ENCODE data around the gene LRRC27.

DNA sequence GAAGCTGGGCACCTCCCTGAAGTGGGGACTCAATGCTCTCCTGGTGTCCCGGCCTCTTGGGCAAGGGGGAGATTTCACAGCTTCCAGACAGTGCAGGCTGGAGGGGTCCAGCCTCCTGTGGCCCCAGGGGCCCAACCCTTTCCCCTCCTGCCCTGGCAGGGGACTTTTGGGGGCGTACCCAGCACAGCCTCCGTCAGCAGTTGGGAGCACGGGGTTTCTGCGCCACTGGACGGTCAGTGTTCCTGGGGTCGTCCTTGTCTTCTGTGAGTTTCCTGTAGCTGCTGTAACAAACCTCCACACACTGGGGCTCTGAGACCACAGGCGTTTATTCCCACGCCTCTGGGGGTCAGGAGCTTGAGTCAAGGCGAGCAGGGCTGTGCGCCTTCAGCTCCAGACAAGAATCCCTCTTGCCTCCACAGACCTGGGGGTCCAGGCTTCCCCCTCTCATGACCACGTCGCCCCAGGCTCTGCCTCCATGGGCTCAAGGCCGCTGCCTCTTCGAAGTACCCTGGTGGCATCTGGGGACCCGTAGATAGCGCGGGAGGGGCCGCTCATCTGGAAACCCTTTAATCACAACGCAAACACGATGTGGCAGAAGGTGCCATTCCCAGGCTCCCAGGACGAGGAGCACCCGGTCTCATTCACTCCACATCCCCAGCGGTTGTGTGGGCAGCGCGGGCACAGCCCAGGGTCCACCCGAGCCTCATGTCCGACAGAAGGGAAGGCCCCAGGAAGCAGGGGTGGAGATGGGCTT lies 79.0 kb downstream of the LRRC27 start:
- TF ChIP-seq, protein P1, sequence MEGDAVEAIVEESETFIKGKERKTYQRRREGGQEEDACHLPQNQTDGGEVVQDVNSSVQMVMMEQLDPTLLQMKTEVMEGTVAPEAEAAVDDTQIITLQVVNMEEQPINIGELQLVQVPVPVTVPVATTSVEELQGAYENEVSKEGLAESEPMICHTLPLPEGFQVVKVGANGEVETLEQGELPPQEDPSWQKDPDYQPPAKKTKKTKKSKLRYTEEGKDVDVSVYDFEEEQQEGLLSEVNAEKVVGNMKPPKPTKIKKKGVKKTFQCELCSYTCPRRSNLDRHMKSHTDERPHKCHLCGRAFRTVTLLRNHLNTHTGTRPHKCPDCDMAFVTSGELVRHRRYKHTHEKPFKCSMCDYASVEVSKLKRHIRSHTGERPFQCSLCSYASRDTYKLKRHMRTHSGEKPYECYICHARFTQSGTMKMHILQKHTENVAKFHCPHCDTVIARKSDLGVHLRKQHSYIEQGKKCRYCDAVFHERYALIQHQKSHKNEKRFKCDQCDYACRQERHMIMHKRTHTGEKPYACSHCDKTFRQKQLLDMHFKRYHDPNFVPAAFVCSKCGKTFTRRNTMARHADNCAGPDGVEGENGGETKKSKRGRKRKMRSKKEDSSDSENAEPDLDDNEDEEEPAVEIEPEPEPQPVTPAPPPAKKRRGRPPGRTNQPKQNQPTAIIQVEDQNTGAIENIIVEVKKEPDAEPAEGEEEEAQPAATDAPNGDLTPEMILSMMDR (IDR thresholded peaks at IDR 0.05; ENCODE audit: low read length), result no peak
- TF ChIP-seq EZH2 (IDR thresholded peaks at IDR 0.05; ENCODE audit: borderline replicate concordance, low read length), result no peak

Data from OCI-LY1 (cell line).